ENCODE data around the gene MARVELD1.
A peak's percentile ranks its signal among the peaks of the same experiment; 100 is the strongest.
"Not testable (repeated sequence)": the region's sequence is repeated elsewhere in the genome, so short reads cannot be mapped to it uniquely, and the experiment has no call there.

Gene MARVELD1

DNA sequence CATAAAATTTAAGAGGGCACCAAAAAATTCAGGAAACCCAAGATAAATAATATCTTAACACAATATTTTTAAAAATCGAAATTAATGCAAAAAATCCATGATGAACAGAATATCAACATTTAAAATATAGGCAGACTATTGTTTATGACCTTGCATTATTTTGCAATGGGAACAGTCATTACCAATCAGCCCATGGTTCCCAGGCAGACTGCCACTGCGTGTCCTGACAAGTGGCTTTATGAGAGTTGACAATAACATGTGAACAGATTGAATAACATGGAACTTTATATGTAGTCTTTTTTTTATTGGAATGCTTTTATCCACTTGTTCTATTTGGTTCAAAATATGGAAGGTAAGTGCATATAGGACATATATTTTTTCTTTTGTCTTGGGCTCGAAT, 23.4 kb upstream of the MARVELD1 start:
- DNase-seq (ENCODE audit: low read depth in 2 of 2) = no peak

DNA sequence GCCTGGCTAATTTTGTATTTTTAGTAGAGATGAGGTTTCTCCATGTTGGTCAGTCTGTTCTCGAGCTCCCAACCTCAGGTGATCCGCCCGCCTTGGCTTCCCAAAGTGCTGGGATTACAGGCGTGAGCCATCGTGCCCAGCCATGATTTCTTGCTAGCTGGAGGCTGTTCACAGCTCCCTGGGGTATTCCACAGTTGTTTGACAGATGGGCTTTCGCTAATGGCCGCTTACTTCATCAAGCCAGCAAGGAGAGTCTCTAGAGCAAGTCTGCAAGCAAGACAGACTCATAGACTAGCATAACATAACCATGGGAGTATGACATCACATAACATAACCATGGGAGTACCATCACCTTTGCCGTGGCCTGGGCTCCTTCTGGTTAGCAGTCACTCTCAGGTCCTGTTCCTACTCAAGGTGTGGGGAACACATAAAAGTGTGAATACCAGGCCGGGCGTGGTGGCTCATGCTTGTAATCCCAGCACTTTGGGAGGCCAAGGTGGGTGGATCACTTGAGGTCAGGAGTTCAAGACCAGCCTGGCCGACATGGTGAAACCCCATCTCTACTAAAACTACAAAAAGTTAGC, 15.4 kb upstream of the MARVELD1 start:
- DNase-seq (ENCODE audit: low read depth in 2 of 2) = not testable (repeated sequence)

DNA sequence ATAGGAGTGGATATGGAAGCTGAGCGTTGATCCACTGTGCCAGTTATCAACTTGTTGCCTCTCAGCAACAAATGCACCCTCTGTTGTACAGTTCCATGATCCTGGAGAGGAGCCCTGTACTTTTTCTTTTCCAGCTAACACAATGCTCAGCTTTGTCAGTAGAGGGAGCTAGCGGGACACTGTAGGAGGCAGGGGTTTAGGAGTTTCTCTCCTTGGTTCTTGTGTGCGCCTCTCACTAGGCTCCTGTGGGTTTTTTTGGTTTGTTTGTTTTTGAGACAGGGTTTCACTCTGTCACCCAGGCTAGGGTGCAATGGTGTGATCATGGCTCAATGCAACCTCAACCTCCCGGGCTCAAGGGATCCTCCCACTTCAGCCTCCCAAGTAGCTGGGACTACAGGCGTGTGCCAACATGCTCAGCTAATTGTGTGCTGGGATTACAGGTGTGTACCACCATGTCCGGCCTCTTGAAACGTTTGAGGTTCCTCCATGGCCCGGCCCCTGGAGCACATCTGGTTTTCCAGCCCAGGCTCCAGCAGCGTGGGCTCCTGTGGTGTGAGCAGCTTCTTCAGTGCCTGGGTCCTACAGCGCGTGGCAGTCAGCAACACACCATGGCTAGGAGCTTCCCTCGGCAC, 12.0 kb upstream of the MARVELD1 start:
- peak in 1 of 2 experiments; percentile 58 for DNase-seq (ENCODE audit: low read depth in 2 of 2)

DNA sequence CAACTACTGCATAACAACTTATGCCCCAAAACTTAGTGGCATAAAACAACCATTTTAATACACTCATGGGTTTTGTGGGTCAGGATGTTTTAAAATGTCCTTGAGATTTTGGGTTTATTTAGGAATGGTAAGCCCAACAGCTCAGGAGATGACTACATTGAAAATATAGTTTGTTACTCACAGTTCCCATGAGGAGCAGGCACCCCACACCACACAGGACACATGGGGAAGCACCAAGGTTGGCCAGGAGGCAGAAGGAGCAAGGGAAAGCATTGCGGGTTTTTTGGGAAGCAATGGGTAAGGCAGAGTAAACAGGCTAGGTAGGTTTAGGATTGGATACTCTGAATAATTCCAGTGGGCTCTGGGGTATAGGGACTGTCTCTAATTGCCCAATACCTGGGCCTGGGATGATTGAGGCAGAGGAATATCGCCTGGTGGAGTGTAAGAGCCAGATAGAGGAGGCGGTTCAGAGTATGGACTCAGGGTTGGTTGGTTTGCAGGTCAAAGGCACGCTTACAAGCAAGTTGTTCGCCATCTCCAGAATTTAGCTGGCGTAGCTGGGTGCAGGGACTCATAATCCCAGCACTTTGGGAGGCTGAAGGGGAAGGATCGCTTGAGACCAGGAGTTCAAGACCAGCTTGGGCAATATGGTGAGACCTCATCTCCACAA, 10.0 kb upstream of the MARVELD1 start:
- no peak for DNase-seq (ENCODE audit: low read depth in 2 of 2)

DNA sequence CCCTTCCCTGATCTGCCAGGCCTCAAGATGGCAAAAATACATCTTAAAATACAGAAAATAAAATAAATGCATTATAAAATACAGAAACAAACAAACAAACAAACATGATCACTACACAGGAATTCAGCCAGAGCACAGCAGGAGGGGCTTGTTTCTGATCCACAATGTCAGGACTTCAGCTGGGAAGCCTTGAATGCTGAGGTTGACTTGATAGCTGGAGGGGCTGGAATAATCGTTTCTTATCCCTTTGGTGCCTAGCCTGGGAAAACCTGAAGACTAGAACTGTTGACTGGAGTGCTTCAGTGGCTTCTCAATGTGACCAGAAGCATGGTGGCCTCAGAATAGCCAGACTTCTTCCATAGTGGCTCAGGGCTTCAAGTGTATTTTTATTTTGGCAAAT, 9.2 kb upstream of the MARVELD1 start:
- DNase-seq (ENCODE audit: low read depth in 2 of 2) = no peak

DNA sequence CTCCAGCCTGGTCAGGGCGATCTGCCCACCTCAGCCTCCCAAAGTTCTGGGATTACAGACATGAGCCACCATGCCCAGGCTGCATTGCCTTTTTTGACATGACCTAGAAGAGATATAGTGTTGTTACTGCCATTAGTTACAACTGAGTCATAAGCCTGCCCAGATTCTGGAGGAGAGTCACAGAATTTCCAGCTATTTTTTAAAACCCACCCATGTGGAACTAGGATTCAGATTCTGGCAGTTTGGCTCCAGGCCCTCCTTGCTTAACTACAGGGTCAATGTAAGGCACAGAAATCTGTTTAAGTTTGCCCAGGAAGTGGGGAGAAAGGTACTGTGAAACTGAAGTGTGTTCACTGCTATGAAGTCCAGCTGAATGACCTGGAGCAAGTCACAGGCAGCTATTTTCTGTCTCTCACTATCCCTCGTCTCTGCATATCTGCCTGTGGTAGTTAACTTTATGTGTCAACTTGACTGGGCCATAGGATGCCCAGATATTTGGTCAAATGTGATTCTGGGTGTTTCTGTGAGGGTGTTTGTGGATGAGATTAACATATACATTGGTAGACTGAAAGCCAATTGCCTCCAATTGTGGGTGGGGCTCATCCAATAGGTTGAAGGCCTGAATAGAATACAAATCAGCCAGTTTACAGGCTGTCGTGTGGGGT, 8.4 kb upstream of the MARVELD1 start:
- DNase-seq (ENCODE audit: low read depth in 2 of 2) = no peak

DNA sequence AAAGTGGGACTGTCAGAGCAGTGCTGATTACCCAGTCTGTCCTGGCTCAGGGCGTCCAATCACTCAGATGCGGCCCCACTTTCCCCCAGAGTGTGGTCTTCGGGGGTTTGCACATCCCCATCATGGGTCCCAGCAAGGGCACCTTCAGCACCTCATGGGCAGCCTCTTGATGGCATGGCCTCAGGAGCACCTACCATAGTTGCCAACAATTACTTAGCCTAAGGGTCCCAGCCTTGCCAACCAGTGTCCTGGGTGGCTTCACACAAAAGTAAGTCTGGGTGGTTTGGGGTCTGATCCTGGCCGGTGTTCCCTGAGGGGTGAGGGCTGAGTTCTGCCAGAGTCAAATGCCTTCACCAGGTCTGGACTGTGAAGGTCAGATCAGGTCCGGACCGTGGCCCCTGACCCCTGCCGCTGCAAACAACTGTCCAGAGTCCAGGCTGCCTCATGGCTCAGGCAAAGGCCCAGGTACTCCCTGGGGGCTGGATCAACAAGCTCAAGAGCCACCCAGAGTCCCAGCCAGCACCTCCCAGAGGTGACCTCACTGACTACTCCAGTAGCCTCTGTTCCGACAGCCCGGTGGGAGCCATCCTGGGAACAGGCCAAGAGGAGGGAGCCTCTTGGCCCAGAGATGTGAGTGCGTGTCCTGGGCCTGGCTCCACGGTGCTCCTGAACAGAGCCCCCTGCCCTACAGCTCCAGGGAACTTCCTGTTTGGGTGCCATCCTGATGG, 6.2 kb upstream of the MARVELD1 start:
- DNase-seq (ENCODE audit: low read depth in 2 of 2) = no peak

DNA sequence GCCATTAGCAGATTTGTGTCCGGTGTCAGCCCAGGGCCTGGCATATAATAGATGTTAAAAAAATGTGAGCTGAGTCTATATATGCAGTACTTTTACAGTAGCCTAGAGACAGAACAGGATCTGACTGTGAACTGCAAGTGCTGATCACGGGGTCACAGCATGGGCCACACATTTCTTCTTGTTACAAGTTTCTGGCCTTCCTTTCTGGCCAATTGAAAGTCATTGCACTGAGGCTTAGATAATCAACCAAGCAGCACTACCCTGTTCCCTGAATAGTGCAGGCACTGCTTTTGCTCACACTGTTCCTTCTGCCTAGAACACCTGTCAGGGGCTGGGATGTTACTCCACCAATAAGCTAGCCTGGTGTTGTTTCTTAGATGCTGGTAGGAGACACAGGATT, 5.4 kb upstream of the MARVELD1 start:
- no peak for DNase-seq (ENCODE audit: low read depth in 2 of 2)

DNA sequence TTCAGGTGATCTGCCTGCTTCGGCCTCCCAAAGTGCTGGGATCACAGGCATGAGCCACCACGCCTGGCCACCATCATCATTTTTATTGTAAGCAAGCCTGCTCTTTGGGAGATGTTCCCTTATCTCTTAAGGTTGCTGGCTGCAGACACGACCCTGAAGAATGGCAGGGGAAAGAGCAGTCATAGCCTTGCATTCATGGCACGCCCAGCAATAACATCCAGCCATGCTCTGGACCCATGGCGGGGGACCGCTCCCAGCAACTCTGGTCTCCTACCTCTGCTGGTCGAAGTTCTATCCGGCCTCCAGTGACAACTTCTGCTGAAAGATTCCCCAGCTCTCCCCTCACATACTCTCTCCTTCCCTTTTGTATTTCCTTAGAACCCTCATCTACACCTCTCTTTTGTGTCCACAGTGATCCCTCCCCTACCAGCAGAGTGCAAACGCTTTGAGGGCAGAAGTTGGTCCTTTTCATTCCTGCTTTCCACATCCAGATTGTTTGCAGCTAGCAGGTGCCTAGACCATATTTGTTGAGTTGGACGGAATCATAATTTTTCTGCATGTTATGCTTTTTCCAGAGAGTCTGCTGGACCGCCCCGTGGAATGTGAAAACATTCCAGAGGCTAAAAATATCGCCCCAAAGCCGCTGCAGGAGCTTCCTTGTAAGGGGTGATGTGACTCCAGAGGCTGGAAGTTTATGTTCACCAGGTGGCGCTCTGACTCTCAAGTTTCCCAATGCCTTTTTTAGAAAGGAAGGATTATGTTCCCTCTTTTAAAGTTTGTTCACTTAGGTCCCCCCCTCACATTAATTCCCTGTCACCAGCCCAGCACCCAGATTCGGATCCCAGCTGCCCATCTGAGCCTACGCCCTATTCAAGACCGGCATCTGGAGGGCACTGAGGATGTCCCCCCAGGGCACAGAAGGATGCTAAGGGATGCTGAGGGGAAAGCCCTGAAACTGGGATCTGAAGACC, 4.3 kb upstream of the MARVELD1 start:
- peak; percentile 70 to 72 for DNase-seq (ENCODE audit: low read depth in 2 of 2)

DNA sequence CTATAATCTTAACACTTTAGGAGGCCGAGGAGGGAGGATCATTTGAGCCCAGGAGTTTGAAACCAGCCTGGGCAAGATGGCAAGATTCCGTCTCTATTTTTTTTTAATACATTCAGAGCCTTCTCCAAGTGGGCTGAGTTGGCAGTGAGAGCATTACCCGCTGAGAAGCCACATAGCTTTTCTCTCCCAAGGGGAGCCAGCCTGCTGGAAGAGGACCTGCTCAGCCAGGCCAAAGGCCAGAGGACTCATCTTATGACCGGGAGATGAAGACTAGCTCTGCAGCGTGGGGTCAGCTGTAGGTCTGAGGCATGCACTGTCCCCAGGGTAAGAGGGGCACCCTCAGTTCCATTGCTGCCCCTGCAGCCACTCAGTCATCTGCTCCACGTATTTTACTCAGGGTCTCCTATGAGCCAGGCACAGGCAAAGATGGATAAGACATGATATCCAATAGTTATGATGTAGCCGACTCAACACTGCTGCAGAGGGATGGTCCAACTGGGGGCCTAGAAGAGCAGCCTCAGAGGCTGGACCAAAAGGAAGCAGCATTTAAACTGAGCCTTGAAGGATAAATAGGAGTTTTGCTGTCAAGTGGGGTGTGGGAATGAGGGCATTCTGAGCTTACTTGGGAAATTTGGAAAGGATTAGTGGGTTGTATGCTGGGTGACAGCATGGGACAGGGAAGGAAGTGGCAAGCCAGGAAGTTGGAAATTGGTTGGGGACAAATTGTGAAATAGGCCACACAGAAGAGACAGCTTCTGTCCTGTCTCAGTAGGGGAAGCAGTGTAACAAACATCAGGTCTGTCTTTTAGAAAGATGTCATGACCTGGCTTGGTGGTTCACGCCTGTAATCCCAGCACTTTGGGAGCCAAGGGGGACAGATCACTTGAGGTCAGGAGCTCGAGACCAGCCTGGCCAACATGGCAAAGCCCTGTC, 1.6 kb upstream of the MARVELD1 start:
- no peak for DNase-seq (ENCODE audit: low read depth in 2 of 2)

DNA sequence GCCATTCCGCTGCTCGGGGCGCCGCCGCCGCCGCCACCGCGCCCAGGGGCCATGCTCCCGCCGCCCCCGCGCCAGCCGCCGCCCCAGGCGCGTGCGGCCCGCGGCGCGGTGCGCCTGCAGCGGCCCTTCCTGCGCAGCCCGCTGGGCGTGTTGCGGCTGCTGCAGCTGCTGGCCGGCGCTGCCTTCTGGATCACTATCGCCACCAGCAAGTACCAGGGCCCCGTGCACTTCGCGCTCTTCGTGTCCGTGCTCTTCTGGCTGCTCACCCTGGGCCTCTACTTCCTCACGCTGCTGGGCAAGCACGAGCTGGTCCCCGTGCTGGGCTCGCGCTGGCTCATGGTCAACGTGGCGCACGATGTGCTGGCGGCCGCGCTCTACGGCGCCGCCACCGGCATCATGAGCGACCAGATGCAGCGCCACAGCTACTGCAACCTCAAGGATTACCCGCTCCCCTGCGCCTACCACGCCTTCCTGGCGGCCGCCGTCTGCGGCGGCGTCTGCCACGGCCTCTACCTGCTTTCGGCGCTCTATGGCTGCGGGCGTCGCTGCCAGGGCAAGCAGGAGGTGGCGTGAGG, 383 bp downstream of the MARVELD1 start:
- DNase-seq (ENCODE audit: low read depth in 2 of 2) = no peak

DNA sequence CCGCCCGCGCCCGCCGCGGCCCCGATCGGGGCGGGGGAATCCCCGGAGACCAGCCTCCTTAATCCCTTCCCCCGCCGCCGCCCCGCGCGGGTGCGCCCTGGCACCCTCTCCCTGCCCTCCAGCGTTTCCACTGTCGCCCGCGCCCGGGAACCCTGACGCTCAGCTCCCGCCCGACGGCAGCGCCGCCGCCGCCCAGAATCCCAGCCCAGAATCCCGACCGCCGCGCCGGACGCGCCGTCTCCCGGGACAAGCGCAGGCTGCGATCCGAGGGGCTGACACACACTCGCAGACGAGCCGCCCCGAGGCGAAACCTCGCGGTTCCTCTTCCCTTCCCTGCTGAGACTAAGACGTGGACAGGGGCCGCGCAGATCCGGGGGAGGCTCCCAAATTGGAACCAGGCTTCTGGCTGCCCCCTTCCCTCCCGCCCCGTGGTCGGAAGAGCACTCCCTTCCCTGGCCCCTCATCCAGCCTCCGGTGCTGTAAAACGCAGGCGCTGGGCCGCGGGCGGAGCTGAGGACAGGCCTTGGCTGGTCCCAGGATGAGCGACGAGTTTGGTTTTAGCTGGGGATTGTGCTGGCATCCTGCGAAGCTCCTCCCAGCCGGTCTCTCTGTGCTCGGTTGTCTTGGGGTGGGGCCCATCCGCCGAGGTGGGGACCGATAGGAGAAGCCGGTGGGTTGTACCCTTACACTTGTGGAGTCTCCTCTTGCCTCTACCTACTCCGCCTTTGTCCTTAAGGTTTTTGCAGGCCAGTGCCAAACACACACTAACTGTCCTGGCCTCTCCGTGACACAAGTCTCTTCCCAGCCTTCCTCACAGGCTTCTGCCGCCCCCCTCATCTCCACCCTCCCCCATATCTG, 1.1 kb downstream of the MARVELD1 start:
- DNase-seq (ENCODE audit: low read depth in 2 of 2) = peak; percentile 56 to 64

DNA sequence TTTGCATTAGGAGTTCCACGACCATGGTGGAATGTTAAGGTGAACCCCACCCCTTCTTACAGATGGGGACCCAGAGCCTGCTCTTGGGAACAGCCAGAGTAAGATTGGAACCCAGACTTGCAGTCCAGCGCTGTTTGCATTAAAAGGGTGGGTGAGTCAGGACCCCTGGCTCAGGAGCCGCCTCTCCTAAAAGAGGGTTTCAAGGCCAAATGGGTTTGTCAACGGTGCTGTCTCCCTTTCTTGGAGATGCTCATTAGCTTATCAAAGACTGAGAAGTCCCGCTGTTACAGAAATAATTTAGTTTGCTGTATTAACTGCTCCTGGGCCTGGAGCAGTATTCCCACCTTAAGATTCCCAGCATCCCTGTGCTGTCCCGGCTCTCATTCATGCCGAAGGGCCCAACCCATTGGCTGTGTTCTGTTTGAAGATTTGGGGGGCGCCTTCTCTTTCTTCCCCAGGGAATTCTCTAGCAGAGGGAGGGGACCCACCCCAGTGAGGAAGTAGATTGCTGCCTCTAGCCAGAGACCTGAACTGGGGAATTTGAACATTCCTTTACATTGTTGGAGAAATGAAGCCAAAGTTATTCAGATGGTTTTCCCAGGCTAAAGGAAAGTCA, 1.8 kb downstream of the MARVELD1 start:
- DNase-seq (ENCODE audit: low read depth in 2 of 2) = no peak

DNA sequence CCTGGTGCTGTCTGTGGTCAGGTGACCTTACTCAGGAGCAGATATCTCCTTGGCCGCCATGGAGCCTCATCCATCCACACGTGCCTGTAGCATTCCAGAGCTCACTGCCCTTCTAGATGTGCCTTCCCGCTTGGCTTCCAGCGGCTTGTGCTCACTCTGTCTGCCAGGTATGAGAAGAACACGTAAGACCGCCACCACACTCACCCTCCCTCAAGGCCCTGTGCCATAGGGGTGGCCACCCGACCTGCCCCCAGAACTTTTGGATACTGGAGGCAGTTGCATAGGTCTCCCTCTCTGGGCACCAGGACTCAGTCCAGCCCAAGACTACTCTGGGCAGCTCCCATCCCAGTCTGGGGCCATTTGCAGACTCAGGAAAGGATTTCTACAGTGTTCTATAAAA, 4.1 kb downstream of the MARVELD1 start:
- no peak for DNase-seq (ENCODE audit: low read depth in 2 of 2)

DNA sequence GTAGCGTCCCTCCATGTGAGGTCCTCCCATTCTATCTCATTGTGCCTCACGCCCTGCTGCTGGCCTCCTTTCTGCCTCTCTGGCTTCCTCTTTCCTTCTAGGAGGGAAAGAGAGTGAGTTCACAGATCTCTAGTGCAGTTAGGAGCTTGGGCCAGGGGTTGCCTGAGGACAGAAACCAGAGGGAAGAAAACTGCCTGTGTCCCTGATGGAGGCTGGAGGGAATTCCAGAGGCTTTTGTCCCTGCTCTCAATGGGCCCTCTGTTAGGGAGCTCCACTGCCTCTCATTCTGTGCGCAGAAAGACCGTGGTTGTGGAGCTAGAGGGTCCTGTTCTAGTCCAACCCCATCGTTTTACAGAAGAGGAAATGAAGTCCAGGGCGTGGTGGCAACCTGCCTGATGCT, 4.6 kb downstream of the MARVELD1 start:
- DNase-seq (ENCODE audit: low read depth in 2 of 2) = no peak

DNA sequence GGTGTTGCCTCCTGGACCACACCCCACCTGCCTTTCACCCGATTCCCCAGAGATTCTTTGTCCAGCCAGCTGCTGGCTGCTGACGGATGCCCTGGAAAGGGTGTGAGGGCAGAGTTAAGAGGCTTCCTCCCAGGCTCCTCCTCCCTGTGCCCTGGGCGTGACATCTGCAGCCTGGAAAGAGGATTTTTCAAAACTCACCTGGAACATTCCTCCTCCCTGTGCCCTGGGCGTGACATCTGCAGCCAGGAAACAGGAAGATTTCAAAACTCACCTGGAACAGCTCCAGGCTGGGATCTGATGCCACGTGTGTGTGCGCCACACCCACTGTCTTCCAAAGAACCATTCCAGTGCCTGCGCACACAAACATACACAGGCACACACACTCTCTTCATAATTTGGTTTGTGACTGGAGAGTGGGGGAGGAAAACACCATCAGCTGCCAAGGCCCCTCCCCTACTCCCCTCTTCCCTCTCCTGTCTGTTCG, 5.2 kb downstream of the MARVELD1 start:
- DNase-seq (ENCODE audit: low read depth in 2 of 2) = no peak

DNA sequence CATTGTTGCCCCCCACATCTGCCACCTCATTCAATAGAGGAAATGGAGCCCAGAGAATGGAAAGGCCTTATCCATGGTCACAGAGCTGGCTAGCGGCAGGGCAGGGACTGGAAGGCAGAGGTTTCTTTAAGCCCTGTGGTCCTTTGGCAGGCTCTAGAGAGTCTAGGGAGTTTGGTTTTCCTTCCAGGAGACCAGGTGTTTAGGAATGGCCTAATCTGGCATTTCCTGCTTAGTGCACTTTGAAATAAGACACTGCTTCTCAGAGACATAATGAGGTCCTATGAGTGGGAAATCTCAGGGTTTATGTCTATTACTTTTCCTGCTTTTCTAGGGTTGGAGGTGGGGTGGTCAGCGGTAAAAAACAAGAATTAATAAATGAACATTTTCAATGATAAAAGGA, 6.1 kb downstream of the MARVELD1 start:
- no peak for DNase-seq (ENCODE audit: low read depth in 2 of 2)
